Colon (tissue), 2 donors: ENCODE results near the gene EPHB2.

Source experiments
- FAIRE-seq: peaks from 2 replicates; lab custom pipeline; 2012; peaks lifted over from hg19 to GRCh38; lab: Jason Lieb, UNC
- donor health status: control.
- donor health status: control.

Gene EPHB2

GRCh38 chr1:22860414-22860800, 149.8 kb downstream of the EPHB2 start:
- FAIRE-seq: no peak

- FAIRE-seq: no peak
Observed at GRCh38 chr1:22860883-22861385, 150.3 kb downstream of the EPHB2 start.

GRCh38 chr1:22861764-22862440, 151.3 kb downstream of the EPHB2 start:
- no peak for FAIRE-seq

- no peak for FAIRE-seq
Observed at GRCh38 chr1:22862752-22863151, 152.1 kb downstream of the EPHB2 start.

GRCh38 chr1:22863766-22864165, 153.1 kb downstream of the EPHB2 start:
- FAIRE-seq: no peak

GRCh38 chr1:22864886-22865285, 154.2 kb downstream of the EPHB2 start:
- no peak for FAIRE-seq

GRCh38 chr1:22865736-22866135, 155.1 kb downstream of the EPHB2 start:
- FAIRE-seq: no peak

GRCh38 chr1:22866868-22867267, 156.2 kb downstream of the EPHB2 start:
- no peak for FAIRE-seq

GRCh38 chr1:22868331-22868730, 157.7 kb downstream of the EPHB2 start:
- FAIRE-seq: no peak

- FAIRE-seq: no peak
Observed at GRCh38 chr1:22869325-22869724, 158.7 kb downstream of the EPHB2 start.

- FAIRE-seq: no peak
Observed at GRCh38 chr1:22870201-22870871, 159.7 kb downstream of the EPHB2 start.

GRCh38 chr1:22872981-22873664, 162.5 kb downstream of the EPHB2 start:
- FAIRE-seq: no peak

- no peak for FAIRE-seq
Observed at GRCh38 chr1:22874785-22875184, 164.1 kb downstream of the EPHB2 start.

GRCh38 chr1:22875241-22875640, 164.6 kb downstream of the EPHB2 start:
- no peak for FAIRE-seq

- no peak for FAIRE-seq
Observed at GRCh38 chr1:22875841-22876240, 165.2 kb downstream of the EPHB2 start.

- no peak for FAIRE-seq
Observed at GRCh38 chr1:22876359-22877111, 165.9 kb downstream of the EPHB2 start.

- no peak for FAIRE-seq
Observed at GRCh38 chr1:22877112-22877915, 166.7 kb downstream of the EPHB2 start.

- FAIRE-seq: no peak
Observed at GRCh38 chr1:22877980-22878379, 167.3 kb downstream of the EPHB2 start.

GRCh38 chr1:22878626-22879025, 168.0 kb downstream of the EPHB2 start:
- FAIRE-seq: no peak

- no peak for FAIRE-seq
Observed at GRCh38 chr1:22879445-22879844, 168.8 kb downstream of the EPHB2 start.

- no peak for FAIRE-seq
Observed at GRCh38 chr1:22880174-22880601, 169.5 kb downstream of the EPHB2 start.

GRCh38 chr1:22883406-22883805, 172.8 kb downstream of the EPHB2 start:
- no peak for FAIRE-seq
